Measurements from ENCODE around the gene SDK1. TPM values are rescaled to one million over a fixed set of nuclear protein-coding genes. Genes with fewer than 3 reads are reported as not detected.

Gene SDK1
- total RNA-seq, 2 experiments from 2014 or later: 0.19 to 0.36 TPM

DNA sequence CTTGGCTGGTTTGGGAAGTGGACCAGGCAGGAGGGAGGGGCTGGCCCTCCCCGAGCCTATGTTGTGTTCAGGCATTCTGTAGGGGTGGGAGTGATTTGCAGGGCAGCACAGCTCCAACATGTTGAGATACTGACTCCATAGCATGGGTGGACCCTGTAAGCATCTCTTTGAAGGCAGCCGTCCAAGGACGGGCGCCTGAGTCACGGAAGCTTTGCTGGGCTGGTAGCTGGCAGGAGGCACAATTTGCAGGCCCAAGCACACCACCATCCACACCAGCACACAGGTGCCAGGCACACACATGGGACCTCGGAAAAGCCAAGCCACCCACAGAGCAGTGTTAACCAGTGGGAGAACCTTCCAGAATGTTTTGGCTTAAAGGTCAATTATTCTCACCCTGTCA lies 875.9 kb downstream of the SDK1 start:
- ChIA-PET CTCF (ENCODE audit: unreplicated experiment) (no interaction called here), POLR2A (no interaction called here)
- Histone ChIP-seq H3K4me2 (ENCODE audit: low read length) (no peak overlapping the region), H3K79me2 (ENCODE audit: insufficient read depth, low read depth, low read length) (no peaks in the 10 kb centered on the region), H4K20me1 (ENCODE audit: insufficient read depth, low read length) (no peaks in the 10 kb centered on the region), H3K4me3 (ENCODE audit: low read depth, low read length, poor library complexity, severe bottlenecking) (no peak overlapping the region), H3K36me3 (ENCODE audit: insufficient read depth, low read length) (no peaks in the 10 kb centered on the region), H3K4me1 (ENCODE audit: insufficient read depth, low read length, poor library complexity, severe bottlenecking) (no peaks in the 10 kb centered on the region), H3K9me3 (ENCODE audit: low read length) (no peaks in the 10 kb centered on the region), H3K9me2 (ENCODE audit: insufficient read depth, low read length) (no peaks in the 10 kb centered on the region), H2AFZ (ENCODE audit: low read length) (no peak overlapping the region), H3K27ac (ENCODE audit: low read depth, low read length, poor library complexity, severe bottlenecking) (no peak overlapping the region)
- no peak for TF ChIP-seq EZH2phosphoT487 (IDR thresholded peaks at IDR 0.05; ENCODE audit: borderline replicate concordance, low read depth, low read length)
- TF ChIP-seq, protein P1, sequence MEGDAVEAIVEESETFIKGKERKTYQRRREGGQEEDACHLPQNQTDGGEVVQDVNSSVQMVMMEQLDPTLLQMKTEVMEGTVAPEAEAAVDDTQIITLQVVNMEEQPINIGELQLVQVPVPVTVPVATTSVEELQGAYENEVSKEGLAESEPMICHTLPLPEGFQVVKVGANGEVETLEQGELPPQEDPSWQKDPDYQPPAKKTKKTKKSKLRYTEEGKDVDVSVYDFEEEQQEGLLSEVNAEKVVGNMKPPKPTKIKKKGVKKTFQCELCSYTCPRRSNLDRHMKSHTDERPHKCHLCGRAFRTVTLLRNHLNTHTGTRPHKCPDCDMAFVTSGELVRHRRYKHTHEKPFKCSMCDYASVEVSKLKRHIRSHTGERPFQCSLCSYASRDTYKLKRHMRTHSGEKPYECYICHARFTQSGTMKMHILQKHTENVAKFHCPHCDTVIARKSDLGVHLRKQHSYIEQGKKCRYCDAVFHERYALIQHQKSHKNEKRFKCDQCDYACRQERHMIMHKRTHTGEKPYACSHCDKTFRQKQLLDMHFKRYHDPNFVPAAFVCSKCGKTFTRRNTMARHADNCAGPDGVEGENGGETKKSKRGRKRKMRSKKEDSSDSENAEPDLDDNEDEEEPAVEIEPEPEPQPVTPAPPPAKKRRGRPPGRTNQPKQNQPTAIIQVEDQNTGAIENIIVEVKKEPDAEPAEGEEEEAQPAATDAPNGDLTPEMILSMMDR (conservative IDR thresholded peaks at IDR 0.05; ENCODE audit: low read length): no peak
- no peak for DNase-seq (ENCODE audit: low spot score)
- intact Hi-C loops (cut with micrococcal nuclease; ENCODE audit: unreplicated experiment): no loop called here
- BruUV-seq (replicated peaks): no TSS peak

DNA sequence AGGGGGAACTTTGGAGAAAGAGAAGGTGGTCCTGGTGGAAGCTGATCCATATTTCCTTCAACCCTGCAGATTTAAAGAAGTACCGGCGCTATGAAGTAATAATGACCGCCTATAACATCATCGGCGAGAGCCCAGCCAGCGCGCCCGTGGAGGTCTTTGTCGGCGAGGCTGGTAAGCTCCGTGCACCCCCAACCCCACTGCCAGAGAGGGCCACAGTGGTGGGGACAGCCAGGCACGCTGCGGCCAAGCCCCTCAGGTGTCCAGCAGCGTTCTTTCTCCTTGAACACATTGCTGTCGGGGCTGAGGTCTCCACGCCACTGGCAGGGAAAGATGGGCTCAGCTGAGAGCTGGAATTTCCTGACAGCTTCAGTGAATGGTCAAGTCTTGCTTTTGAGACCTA lies 877.4 kb downstream of the SDK1 start:
- H3K4me1 ChIP-seq (ENCODE audit: insufficient read depth, low read length, poor library complexity, severe bottlenecking): no peaks in the 10 kb centered on the region
- POLR2A ChIA-PET: no interaction called here
- H3K27ac ChIP-seq (ENCODE audit: low read depth, low read length, poor library complexity, severe bottlenecking): no peak overlapping the region
- H3K4me2 ChIP-seq (ENCODE audit: low read length): no peak overlapping the region
- no TSS peak for BruUV-seq (replicated peaks)
- no peak overlapping the region for H2AFZ ChIP-seq (ENCODE audit: low read length)
- no peaks in the 10 kb centered on the region for H3K9me2 ChIP-seq (ENCODE audit: insufficient read depth, low read length)
- no peak for DNase-seq (ENCODE audit: low spot score)
- no peak for TF ChIP-seq EZH2phosphoT487 (IDR thresholded peaks at IDR 0.05; ENCODE audit: borderline replicate concordance, low read depth, low read length)
- TF ChIP-seq, protein P1 (conservative IDR thresholded peaks at IDR 0.05; ENCODE audit: low read length): no peak
- H3K79me2 ChIP-seq (ENCODE audit: insufficient read depth, low read depth, low read length): no peaks in the 10 kb centered on the region
- no peaks in the 10 kb centered on the region for H4K20me1 ChIP-seq (ENCODE audit: insufficient read depth, low read length)
- CTCF ChIA-PET (ENCODE audit: unreplicated experiment): no interaction called here
- no peaks in the 10 kb centered on the region for H3K36me3 ChIP-seq (ENCODE audit: insufficient read depth, low read length)
- intact Hi-C loops (cut with micrococcal nuclease; ENCODE audit: unreplicated experiment): no loop called here
- no peaks in the 10 kb centered on the region for H3K9me3 ChIP-seq (ENCODE audit: low read length)
- H3K4me3 ChIP-seq (ENCODE audit: low read depth, low read length, poor library complexity, severe bottlenecking): no peak overlapping the region

- ChIA-PET CTCF (ENCODE audit: unreplicated experiment) (no interaction called here), POLR2A (no interaction called here)
- no peak for DNase-seq (ENCODE audit: low spot score)
- Histone ChIP-seq H3K9me2 (ENCODE audit: insufficient read depth, low read length) (no peaks in the 10 kb centered on the region), H3K9me3 (ENCODE audit: low read length) (no peaks in the 10 kb centered on the region), H3K4me2 (ENCODE audit: low read length) (no peak overlapping the region), H3K27ac (ENCODE audit: low read depth, low read length, poor library complexity, severe bottlenecking) (no peak overlapping the region), H3K36me3 (ENCODE audit: insufficient read depth, low read length) (no peaks in the 10 kb centered on the region), H3K4me3 (ENCODE audit: low read depth, low read length, poor library complexity, severe bottlenecking) (no peak overlapping the region), H4K20me1 (ENCODE audit: insufficient read depth, low read length) (no peaks in the 10 kb centered on the region), H3K4me1 (ENCODE audit: insufficient read depth, low read length, poor library complexity, severe bottlenecking) (no peaks in the 10 kb centered on the region), H2AFZ (ENCODE audit: low read length) (no peak overlapping the region), H3K79me2 (ENCODE audit: insufficient read depth, low read depth, low read length) (no peaks in the 10 kb centered on the region)
- no peak for TF ChIP-seq EZH2phosphoT487 (IDR thresholded peaks at IDR 0.05; ENCODE audit: borderline replicate concordance, low read depth, low read length)
- TF ChIP-seq, protein P1 (conservative IDR thresholded peaks at IDR 0.05; ENCODE audit: low read length): no peak
- no TSS peak for BruUV-seq (replicated peaks)
- intact Hi-C loops (cut with micrococcal nuclease; ENCODE audit: unreplicated experiment): no loop called here
Observed at GRCh38 chr7:4178916-4179687, 878.0 kb downstream of the SDK1 start.

Measured in OCI-LY7 (cell line).